ENCODE data around the gene PI16.

The PI16 gene

GRCh38 chr6:36954262-36954931, at the start of gene PI16:
Gene PI16 (plus strand): TSS chr6:36954738. CDS start chr6:36954761, 23 bp downstream.
- no peak within 1 kb of the TSS for H3K4me3 ChIP-seq (ENCODE audit: low read depth, low read length)

- no peak overlapping the region for H3K4me3 ChIP-seq (ENCODE audit: low read depth, low read length)
Measured at GRCh38 chr6:36904851-36905393, 49.6 kb upstream of the PI16 start.

GRCh38 chr6:36906539-36907325, 47.8 kb upstream of the PI16 start:
- no peak overlapping the region for H3K4me3 ChIP-seq (ENCODE audit: low read depth, low read length)

GRCh38 chr6:36907781-36908180, 46.8 kb upstream of the PI16 start:
- H3K4me3 ChIP-seq (ENCODE audit: low read depth, low read length): no peak overlapping the region

- H3K4me3 ChIP-seq (ENCODE audit: low read depth, low read length): no peak overlapping the region
Measured at GRCh38 chr6:36908747-36909146, 45.8 kb upstream of the PI16 start.

- H3K4me3 ChIP-seq (ENCODE audit: low read depth, low read length): no peak overlapping the region
Measured at GRCh38 chr6:36912030-36912454, 42.5 kb upstream of the PI16 start.

- no peak overlapping the region for H3K4me3 ChIP-seq (ENCODE audit: low read depth, low read length)
Measured at GRCh38 chr6:36912586-36912985, 42.0 kb upstream of the PI16 start.

- H3K4me3 ChIP-seq (ENCODE audit: low read depth, low read length): no peak overlapping the region
Measured at GRCh38 chr6:36913082-36913481, 41.5 kb upstream of the PI16 start.

- no peak overlapping the region for H3K4me3 ChIP-seq (ENCODE audit: low read depth, low read length)
Measured at GRCh38 chr6:36914227-36914794, 40.2 kb upstream of the PI16 start.

- no peak overlapping the region for H3K4me3 ChIP-seq (ENCODE audit: low read depth, low read length)
Measured at GRCh38 chr6:36915599-36915998, 38.9 kb upstream of the PI16 start.

- no peak overlapping the region for H3K4me3 ChIP-seq (ENCODE audit: low read depth, low read length)
Measured at GRCh38 chr6:36916126-36916525, 38.4 kb upstream of the PI16 start.

- H3K4me3 ChIP-seq (ENCODE audit: low read depth, low read length): no peak overlapping the region
Measured at GRCh38 chr6:36917541-36918193, 36.9 kb upstream of the PI16 start.

- H3K4me3 ChIP-seq (ENCODE audit: low read depth, low read length): no peak overlapping the region
Measured at GRCh38 chr6:36920049-36920448, 34.5 kb upstream of the PI16 start.

GRCh38 chr6:36920546-36920945, 34.0 kb upstream of the PI16 start:
- H3K4me3 ChIP-seq (ENCODE audit: low read depth, low read length): no peak overlapping the region

GRCh38 chr6:36924131-36924530, 30.4 kb upstream of the PI16 start:
- no peak overlapping the region for H3K4me3 ChIP-seq (ENCODE audit: low read depth, low read length)

GRCh38 chr6:36924778-36925374, 29.7 kb upstream of the PI16 start:
- H3K4me3 ChIP-seq (ENCODE audit: low read depth, low read length): no peak overlapping the region

- H3K4me3 ChIP-seq (ENCODE audit: low read depth, low read length): no peak overlapping the region
Measured at GRCh38 chr6:36925809-36926208, 28.7 kb upstream of the PI16 start.

GRCh38 chr6:36926708-36927513, 27.6 kb upstream of the PI16 start:
- no peak overlapping the region for H3K4me3 ChIP-seq (ENCODE audit: low read depth, low read length)

GRCh38 chr6:36927691-36928546, 26.6 kb upstream of the PI16 start:
- H3K4me3 ChIP-seq (ENCODE audit: low read depth, low read length): no peak overlapping the region
